ENCODE results near the gene CLNS1A.

- no peak for TF ChIP-seq EZH2 (IDR thresholded peaks at IDR 0.05)
- no peak for TF ChIP-seq CTCF (IDR thresholded peaks at IDR 0.05 in 2 of 3, conservative IDR thresholded peaks at IDR 0.05 in 1 of 3; ENCODE audit: borderline replicate concordance in 1 of 3, insufficient read depth in 1 of 3, low read depth in 2 of 3, low read length in 2 of 3)
- TF ChIP-seq TCF7L2 (IDR thresholded peaks at IDR 0.05; ENCODE audit: borderline replicate concordance, extremely low read depth, insufficient read depth, insufficient read length), result no peak
- TF ChIP-seq POLR2A (IDR thresholded peaks at IDR 0.05; ENCODE audit: borderline replicate concordance, extremely low read depth, insufficient read depth, insufficient read length), result no peak
- no peak for TF ChIP-seq YY1 (IDR thresholded peaks at IDR 0.05; ENCODE audit: extremely low read depth, insufficient replicate concordance, low read depth, low read length)
- TF ChIP-seq REST (IDR thresholded peaks at IDR 0.05; ENCODE audit: low read depth), result no peak
Observed at GRCh38 chr11:77642228-77642627, 4.6 kb upstream of the CLNS1A start.

All from HCT116 (cell line).